ENCODE measurements around the gene FAM83B.
"Not testable (repeated sequence)": the region's sequence is repeated elsewhere in the genome, so short reads cannot be mapped to it uniquely, and the experiment has no call there.

The FAM83B gene

DNA sequence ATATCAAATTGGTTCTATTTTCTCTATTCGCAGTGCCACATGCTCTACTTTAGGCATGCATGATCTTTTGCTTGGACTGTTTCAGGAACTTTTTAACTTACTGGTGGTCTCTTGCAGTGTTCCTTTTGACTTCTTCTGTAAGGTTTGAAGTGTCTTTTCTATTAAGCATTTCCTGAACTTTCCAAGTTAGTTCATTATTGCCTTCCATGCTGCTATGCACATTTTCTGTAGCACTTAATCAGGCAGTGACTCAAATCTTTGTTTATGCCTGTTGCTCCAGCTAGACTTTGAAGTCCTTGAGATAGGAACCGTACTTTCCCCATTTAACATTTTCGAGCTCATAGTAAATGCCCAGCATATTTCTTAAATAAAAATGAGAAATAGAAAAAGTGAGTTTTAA is 52.2 kb downstream of the FAM83B start:
- DNase-seq = no peak

DNA sequence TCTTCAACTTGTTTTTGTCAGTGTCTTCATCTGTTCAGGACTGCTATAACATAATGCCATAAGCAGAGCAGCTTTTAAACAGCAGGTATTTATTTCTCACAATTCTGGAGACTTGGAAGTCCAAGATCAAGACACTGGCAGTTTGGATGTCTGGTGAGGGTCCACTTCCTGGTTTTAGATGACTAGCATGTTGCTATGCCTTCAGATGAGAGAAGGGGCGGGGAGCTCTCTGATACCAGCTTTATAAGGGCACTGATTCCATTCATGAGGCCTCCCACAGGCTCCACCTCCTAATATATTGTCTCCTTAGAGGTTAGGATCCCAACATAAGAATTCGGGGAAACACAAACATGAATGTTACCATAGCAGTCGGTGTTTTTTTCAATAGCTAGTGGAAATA is 52.9 kb downstream of the FAM83B start:
- DNase-seq = no peak

DNA sequence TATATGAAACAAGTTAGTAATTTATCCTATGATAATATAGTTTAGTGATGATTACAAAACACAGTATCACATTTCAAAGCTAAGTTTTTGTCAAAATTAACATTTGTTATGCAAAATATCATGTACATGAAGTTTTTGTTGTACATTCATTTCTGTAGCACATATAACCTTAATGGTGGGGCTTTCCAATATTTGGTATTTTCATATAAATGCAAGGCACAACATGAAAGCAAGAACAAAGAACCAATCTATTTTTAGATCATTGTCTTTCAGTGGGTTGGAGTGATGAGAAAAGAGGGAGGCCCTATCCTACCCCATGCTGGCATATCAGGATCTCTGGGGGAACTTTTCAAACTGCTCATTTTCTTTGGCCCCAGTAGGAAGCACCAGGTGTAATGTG is 53.4 kb downstream of the FAM83B start:
- DNase-seq = no peak

DNA sequence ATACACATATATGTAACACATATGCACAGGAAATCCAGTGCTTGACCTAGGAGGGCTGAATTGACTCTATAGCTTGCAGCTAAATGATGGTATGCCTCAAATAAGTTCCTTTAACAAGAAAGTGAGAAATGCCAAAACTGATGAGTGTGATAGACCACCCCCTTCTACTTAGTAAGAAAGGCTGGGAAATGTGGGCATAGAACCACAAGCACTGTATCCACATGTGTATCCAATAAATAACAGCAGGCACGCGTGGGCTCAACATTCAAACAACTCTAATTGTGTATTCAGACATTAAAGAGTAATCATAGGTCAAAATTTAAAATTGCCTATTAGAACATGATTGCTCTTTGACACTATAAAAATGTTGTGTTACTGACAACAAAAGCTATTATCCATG is 54.1 kb downstream of the FAM83B start:
- no peak for DNase-seq

DNA sequence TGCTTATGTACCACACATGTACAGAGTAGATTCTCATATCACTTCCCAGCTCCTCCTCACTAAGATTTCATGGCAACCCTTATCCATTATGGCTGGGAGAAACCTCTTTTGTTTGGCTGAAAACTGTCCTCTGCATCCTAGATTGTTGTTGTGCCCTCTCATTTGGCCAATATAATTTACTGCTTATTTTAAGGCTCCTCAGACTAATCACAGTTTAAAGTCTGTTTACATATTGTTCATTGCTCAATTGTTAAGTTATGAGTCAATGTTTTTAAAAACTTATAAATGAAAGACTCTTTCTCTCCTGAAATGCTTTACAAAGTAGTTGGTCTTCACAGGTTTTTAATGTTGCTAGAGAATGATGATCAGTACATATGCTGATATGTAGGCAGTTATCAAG is 57.3 kb downstream of the FAM83B start:
- DNase-seq = no peak

DNA sequence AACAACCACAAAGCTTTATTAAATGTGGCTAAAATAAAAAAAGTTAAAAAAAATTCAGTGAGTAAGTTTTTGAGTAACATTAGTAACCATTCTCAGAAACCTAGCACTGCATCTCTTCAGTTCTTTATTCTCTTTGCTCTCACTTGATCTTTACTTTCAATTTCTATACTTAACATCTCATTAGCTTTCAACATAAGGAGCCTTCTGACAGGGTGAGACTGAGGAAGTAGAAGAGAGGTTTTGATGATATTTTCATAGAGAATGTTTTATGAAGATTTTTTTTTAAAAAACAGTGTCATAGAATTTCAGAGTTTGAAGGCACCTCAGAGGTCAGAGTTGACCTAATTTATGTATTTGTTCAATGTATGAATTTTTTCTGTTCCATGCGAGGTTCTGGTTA is 60.8 kb downstream of the FAM83B start:
- DNase-seq = no peak

DNA sequence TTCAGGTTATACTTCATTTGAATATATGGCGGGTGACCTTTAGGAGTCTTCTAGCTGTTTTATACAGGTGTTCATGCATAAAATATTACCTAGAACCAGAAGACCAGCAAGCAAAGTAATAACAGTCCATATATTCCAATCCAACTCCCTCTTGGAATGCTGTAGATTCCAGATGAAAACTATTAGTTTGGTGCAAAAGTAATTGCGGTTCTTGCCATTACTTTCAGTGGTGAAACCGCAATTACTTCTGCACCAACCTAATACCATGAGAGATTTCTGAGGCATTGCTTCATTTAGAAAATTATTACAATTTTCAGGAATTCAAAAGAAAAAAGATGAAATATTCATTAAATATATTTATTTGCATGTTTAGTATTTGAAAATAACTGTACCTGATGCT is 62.6 kb downstream of the FAM83B start:
- no peak for DNase-seq

DNA sequence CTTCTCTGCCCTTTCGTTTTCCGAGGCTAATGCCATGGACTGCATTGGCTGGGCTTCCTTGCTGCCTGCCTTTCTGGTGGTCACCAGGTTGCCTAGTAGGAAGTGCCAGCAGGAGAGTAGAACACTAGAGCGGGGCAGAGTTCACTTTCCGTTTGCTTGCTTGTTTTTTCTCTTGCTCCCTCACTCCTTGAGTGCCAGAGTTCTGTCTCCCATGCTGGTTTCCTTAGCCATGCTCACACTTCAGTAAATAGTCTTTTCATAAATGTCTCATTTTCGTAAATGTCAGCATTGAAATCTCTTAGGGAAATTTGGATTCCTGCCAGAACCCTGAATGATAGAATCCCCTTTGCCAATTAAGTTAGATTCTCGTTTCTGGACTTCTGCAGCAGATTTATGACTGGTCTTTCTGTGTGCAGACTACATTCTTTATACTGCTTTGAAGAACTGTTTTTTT is 63.9 kb downstream of the FAM83B start:
- no peak for DNase-seq

DNA sequence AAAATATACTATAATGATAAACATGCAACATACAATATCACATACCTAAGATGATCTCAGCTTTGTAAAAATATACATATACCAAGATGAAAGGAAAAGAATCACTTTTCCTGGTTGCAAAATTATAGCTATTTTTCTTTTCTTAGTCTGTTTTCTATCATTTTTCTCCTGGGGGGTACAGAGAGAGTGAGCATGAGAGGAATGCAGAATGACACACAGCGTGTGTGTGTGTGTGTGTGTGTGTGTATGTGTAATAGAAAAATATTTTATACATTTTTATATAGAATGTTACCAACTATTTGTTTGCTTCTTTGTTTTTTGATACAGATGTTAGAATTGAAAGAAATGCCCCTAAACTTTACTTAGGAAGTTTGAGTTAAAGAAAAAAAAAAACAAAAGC is 64.3 kb downstream of the FAM83B start:
- no peak for DNase-seq

DNA sequence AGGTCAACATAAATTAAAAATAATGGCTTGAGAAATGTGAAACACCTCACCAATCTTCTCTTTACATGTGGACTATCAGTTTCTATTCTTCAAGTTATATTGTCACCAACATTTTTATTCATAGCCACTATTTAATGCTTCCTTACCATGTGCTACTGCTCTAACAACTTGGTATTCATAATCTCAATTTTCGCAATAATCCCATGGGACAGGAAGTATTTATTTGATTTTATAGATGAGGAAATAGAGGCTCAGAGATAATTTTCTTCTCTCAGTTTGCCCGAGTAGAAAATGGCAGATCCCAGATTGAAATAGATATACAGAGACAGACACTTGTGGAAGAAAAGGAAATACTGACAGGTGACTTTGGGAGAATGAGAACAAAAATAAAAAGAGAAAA is 66.6 kb downstream of the FAM83B start:
- no peak for DNase-seq

DNA sequence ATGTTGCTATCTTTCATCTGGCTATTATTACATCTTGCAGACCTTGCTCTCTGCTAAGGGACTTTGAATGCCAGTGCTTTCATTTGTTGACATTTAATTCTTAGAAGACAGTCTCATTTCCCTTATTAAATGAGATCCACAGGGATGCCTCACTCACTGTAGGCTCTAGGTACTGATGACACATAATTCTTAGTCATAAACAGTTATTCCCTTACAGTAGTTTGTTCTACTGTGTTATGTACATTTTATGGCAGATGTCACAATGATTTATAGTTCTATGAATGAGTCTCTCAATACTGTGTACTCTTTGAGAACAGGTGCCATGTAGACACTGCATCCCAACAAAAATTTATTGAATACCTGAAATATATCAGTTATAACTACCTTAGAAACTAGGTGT is 70.3 kb downstream of the FAM83B start:
- DNase-seq = no peak

DNA sequence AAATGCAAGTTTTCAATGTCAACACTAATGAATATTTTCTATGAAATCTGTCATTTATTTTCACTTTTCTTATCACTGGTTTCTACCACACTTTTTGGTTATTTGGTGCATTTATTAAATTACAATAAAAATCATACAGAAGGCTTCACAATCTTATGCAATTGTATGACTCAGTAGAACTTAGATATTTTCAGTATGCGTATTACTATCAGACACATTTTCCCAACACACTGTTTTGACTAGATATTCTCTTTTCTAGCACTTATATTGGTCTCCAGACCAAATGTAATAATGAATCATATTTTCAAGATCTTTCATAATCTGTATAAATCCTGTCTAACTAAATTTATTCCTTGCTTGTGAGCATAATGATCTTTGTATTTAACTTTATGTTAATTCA is 74.1 kb downstream of the FAM83B start:
- DNase-seq = no peak

DNA sequence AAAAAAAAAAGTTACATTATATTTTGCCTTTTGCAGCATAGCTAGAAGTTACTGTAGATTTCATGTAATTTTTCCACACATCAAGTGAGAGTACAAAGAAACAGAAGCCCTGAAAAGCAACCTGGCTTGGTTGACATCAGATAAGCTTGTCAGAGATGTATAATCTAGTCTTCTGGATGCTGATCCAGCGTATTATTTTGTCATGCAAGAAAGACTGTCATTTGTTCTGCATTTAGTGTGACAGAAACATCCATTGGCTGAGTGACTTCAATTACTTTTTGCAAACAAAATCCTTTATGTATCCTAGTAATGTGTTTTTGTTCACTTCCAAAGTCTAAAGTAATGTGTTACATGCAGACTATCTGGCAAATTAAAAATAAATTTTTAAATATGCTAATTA is 75.3 kb downstream of the FAM83B start:
- no peak for DNase-seq

DNA sequence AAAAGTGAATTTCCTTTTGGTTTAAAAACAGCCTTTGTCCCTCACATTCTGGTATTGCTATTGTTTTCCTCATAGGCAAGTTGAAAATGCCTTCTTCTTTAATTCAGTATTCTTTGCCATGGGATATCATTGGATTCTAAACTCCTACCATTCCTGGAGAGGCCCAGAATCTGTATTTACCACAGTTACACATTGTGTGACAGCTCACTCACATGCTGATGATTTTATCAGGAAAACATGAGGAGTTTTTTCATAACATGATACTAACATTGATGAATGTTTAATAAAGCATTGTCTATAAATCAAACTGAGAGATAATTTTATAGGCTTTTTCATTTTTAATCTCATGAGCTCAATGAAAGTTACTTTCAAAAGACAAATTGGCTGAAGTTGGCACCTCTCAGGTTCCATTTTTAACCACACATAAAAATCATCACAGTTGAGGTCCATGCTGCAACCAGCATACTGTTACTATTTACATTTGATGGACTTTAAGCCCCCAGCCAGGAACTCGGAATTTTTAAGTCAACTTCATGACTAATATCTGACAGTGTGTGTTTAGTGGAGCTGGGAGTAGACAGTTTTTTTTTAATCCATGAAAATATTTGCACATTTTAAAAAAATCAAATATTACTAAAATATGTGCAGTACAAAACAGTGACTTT is 82.8 kb downstream of the FAM83B start:
- no peak for DNase-seq

DNA sequence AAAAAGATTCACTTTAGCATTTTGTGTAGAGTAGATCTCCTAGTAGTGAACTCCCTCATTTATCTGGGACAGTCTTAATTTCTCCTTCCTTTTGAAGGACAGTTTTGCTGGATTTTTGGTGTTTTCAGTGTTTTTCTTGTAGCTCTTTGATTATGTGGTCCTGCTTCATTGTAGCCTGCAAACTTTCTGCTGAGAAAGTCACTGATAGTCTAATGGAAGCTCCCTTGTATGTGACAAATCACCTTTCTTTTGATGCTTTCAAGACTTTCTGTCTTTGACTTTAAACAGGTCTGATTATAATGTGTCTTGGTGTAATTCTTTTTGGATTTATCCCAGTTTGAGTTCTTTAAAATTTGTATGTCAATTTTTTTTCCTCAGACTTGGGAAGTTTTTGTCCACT is 86.1 kb downstream of the FAM83B start:
- DNase-seq = no peak

DNA sequence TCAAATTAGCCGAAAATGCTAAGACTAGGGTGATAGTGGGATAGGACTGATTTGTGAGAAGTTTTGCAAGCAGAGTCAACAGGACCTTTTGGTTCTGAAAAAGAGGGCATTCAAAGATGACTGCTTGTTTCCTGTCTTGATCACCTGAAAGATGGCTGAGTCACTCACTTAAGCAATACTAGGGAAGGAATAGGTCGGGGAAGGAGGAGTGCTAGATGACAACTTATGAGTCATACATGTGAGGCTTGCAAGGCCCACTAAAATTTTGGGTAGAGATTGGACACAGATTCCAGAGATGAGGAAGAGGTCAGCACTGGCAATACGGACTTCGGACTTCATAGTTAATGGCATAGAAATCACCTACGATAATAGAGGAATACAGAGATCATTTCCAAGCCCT is 89.2 kb downstream of the FAM83B start:
- no peak for DNase-seq

DNA sequence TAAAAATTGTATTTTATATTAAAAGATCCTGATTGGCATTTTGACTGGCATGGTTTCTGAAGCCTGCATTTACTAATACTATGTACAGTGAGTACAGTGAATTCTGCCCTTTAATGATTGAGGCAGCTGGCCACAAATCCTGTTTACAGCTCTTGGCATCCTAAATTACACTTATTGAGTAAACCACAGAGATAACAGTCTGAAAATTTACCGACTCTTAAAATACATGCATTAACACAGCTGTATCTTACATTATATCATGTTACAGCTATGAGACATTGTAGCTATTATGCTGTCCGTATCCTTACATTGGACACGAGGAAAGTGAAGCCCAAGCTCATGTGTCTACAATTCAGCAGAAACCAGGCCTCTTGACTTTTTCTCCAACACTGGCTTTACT is 90.8 kb downstream of the FAM83B start:
- no peak for DNase-seq

DNA sequence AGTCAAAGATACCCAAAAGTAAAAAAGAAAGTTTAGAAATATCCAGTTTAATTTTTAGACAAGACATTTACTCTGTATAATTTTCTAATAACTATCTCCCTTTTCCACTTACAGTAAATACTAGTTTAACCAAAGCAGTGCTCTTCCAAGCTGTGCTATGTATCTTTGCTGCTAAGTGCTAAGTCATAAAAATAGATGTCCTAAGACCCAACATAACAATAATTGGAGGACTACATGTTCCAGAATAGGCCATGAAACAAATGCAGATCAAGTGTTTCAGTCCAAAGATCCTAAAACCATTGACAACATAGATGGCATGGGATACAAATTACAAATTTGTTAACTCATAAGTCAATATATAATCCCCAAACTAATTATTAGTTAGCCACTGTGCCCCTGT is 111.1 kb downstream of the FAM83B start:
- no peak for DNase-seq

DNA sequence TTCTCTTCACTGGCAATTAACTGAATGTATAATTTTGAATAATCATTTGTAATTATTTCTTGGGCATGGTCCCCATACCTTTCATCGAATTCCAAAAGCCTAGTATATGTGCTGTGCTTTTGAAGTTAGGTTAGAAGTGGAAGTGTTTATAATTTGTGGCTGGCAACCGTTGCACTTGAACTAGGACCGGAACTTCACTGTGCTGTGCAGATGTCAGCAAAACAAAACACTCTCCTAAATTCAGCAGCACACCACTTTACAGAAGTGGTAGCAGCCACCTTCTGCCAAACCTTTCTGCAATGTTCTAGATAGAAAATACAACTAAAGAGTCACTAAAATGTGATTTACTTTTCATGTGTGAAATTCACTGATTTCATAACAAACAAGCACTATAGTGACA is 111.9 kb downstream of the FAM83B start:
- DNase-seq = no peak

DNA sequence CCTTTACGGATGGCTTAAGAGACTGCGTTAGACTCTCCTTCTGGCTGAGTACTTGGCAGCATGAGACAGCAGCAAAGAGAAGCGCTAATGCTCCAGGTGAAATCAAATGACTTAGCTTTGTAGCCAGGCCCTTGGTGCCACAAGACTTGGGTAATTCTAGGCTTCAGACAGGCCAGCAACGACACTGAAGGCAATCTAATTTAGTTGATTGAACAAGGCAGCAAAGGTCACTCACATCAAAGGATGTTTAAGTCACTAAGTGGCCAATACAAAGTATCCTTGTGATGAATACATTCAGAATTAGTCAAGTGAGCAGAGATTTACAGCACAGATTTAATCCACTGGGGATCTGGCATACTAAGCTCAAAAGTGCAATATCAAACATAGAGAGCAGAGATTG is 113.2 kb downstream of the FAM83B start:
- DNase-seq = no peak

DNA sequence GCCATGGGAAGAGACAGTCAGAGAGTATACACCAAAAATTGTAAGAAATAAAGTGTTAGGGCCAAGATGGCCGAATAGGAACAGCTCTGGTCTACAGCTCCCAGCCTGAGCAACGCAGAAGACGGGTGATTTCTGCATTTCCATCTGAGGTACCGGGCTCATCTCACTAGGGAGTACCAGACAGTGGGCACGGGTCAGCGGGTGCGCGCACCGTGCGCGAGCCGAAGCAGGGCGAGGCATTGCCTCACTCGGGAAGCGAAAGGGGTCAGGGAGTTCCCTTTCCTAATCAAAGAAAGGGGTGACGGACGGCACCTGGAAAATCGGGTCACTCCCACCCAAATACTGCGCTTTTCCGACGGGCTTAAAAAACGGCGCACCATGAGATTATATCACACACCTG is 114.8 kb downstream of the FAM83B start:
- DNase-seq = not testable (repeated sequence)

DNA sequence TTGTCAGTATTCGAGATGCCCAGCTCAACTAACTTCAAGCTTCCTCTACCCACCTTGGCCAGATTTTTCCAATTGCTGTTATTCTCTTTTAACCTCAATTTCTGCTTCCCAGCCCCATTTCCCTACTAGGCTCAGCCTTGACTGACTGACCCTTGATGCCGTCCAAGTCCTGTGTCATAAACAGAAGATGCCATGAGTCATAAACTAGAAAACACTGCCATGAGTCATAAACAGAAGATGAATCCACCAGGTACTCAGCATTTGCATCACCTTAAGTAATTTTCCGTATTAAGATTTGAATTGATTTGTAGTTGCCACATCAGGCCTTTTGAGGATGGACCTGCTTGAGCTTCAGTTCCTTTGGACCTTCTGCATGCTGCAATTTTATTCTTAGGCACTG is 123.8 kb downstream of the FAM83B start:
- no peak for DNase-seq

DNA sequence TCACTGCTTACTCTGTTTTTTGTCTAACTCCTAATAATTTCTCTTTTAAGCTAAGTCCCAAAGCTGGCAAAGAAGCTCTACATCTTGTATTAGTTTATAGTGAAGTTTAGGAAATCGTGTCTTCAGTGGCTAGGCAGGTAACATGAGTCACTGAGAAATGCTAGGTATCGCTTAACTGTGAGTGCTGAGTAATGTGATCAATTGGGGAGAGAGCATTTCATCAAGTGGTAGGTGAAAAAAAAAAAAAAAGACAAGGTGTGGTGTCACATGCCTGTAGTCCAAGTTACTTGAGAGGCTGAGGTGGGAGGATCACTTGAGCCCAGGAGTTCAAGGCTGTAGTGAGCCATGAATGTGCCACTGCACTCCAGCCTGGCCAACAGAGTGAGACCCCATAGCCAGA is 125.3 kb downstream of the FAM83B start:
- DNase-seq = no peak

DNA sequence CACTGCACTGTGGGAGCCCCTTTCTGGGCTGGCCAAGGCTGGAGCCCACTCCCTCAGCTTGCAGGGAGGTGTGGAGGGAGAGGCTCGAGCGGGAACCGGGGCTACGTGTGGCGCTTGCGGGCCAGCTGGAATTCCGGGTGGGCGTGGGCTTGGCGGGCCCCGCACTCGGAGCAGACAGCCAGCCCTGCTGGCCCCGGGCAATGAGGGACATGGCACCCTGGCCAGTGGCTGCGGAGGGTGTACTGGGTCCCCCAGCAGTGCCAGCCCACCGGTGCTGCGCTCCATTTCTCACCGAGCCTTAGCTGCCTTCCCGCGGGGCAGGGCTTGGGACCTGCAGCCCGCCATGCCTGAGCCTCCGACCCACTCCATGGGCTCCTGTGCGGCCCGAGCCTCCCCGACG is 132.6 kb downstream of the FAM83B start:
- DNase-seq = not testable (repeated sequence)

DNA sequence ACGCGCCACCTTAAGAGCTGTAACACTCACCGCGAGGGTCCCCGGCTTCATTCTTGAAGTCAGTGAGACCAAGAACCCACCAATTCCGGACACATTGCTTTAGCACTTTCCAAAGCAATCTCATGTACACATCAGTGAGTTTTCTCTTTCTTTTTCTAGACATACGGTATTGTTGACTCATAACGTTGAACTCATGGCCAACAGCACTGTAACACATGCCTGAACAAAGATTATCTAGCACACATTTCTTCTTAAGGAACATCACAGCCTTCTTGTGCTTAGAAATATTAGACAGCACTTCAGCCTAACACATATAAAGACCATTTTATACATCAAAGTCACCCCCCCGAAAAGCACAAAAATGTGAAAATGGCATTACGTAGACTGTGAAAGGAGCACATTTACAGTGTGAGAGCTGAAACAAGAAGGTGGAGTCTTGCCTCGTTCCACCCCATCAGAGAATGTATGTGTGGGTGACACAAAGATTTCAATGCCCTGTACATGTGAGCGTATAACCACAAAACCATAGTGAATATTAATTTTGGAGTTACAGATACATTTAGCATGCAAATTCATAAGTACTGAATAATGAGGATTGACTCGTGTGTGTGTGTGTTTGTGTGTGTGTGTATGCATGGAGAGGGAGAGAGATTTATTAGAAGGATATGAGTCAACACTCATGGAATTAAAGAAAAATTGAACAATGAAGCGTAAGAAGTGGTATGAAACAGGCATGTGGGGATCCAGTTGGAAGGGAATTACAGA is 134.1 kb downstream of the FAM83B start:
- DNase-seq = no peak

Measured in NCI-H2171 (cell line).